ENCODE results near the gene MYO16. TPM values are rescaled to one million over a fixed set of nuclear protein-coding genes. Genes with fewer than 3 reads are reported as not detected.
A peak's percentile ranks its signal among the peaks of the same experiment; 100 is the strongest.

MYO16 gene
- total and polyA plus RNA-seq, 7 donors, result 0.01 to 0.46 (median 0.30) TPM

- no peak overlapping the region for H3K4me3 ChIP-seq
- ATAC-seq (peak in 3 of 4 donors; percentile 56 to 89 (median 60)), DNase-seq (no peak)
- no peak for TF ChIP-seq CTCF (IDR thresholded peaks at IDR 0.05)
- H3K27ac ChIP-seq, result no peak overlapping the region
- intact Hi-C loops (cut with DNase I), result no loop called here
- no peaks in the 10 kb centered on the region for H3K27me3 ChIP-seq (ENCODE audit: insufficient read depth in 3 of 3, low read length in 2 of 3)
- H3K9me3 ChIP-seq, result no peaks in the 10 kb centered on the region
- 41 to 56% (median 51%) methylated on average over 11 of the region's 11 CpGs for WGBS, 3 donors
- no peaks in the 10 kb centered on the region for H3K36me3 ChIP-seq (ENCODE audit: insufficient read depth in 1 of 2, low read depth in 1 of 2)
- H3K4me1 ChIP-seq, result peaks cover 5% of the 10 kb centered on the region
Measured at GRCh38 chr13:109182777-109183465, 553.5 kb downstream of the MYO16 start.

GRCh38 chr13:109191413-109191812 is 562.0 kb downstream of the MYO16 start:
- H3K27me3 ChIP-seq (ENCODE audit: insufficient read depth in 3 of 3, low read length in 2 of 3), result no peaks in the 10 kb centered on the region
- no peaks in the 10 kb centered on the region for H3K9me3 ChIP-seq
- no peak overlapping the region for H3K4me3 ChIP-seq
- WGBS, 3 donors, result 26 to 40% (median 30%) methylated on average over 3 of the region's 3 CpGs
- H3K27ac ChIP-seq, result no peak overlapping the region
- intact Hi-C loops (cut with DNase I), result no loop called here
- H3K36me3 ChIP-seq (ENCODE audit: insufficient read depth in 1 of 2, low read depth in 1 of 2), result no peaks in the 10 kb centered on the region
- ATAC-seq (peak in 3 of 4 donors; percentile 37 to 80 (median 60)), DNase-seq (no peak)
- H3K4me1 ChIP-seq, result no peaks in the 10 kb centered on the region
- TF ChIP-seq CTCF (IDR thresholded peaks at IDR 0.05), result no peak

- Histone ChIP-seq H3K27me3 (ENCODE audit: insufficient read depth in 3 of 3, low read length in 2 of 3) (no peaks in the 10 kb centered on the region), H3K27ac (no peak overlapping the region), H3K9me3 (no peaks in the 10 kb centered on the region), H3K4me3 (no peak overlapping the region), H3K36me3 (ENCODE audit: insufficient read depth in 1 of 2, low read depth in 1 of 2) (no peaks in the 10 kb centered on the region), H3K4me1 (no peaks in the 10 kb centered on the region)
- intact Hi-C loops (cut with DNase I), result no loop called here
- no peak for TF ChIP-seq CTCF (IDR thresholded peaks at IDR 0.05)
- ATAC-seq (no peak), DNase-seq (no peak)
Measured at GRCh38 chr13:109192306-109192705, 562.9 kb downstream of the MYO16 start.

GRCh38 chr13:109196948-109197347 is 567.5 kb downstream of the MYO16 start:
- H3K27me3 ChIP-seq (ENCODE audit: insufficient read depth in 3 of 3, low read length in 2 of 3), result no peaks in the 10 kb centered on the region
- DNase-seq (no peak), ATAC-seq (no peak)
- no peak overlapping the region for H3K27ac ChIP-seq
- TF ChIP-seq CTCF (IDR thresholded peaks at IDR 0.05), result peak; percentile 4
- intact Hi-C loops (cut with DNase I), result no loop called here
- H3K36me3 ChIP-seq (ENCODE audit: insufficient read depth in 1 of 2, low read depth in 1 of 2), result no peaks in the 10 kb centered on the region
- no peaks in the 10 kb centered on the region for H3K9me3 ChIP-seq
- H3K4me3 ChIP-seq, result no peak overlapping the region
- 75 to 82% (median 78%) methylated on average over 9 of the region's 9 CpGs for WGBS, 3 donors
- no peaks in the 10 kb centered on the region for H3K4me1 ChIP-seq

GRCh38 chr13:109198585-109198984 is 569.2 kb downstream of the MYO16 start:
- WGBS, 3 donors, result 49 to 65% (median 50%) methylated on average over 3 of the region's 3 CpGs

More at GRCh38 chr13:109198585-109198984, 569.2 kb downstream of the MYO16 start:
- H3K4me3 ChIP-seq, result no peak overlapping the region
- H3K9me3 ChIP-seq, result no peaks in the 10 kb centered on the region
- intact Hi-C loops (cut with DNase I), result no loop called here
- DNase-seq (no peak), ATAC-seq (peak in 2 of 4 donors; percentile 52 to 77)
- no peak overlapping the region for H3K27ac ChIP-seq
- H3K27me3 ChIP-seq (ENCODE audit: insufficient read depth in 3 of 3, low read length in 2 of 3), result no peaks in the 10 kb centered on the region
- no peaks in the 10 kb centered on the region for H3K4me1 ChIP-seq
- no peak for TF ChIP-seq CTCF (IDR thresholded peaks at IDR 0.05)
- no peaks in the 10 kb centered on the region for H3K36me3 ChIP-seq (ENCODE audit: insufficient read depth in 1 of 2, low read depth in 1 of 2)

Measured in psoas muscle (tissue), 8 donors.